ENCODE measurements around the gene EIF3K. TPM values are rescaled to one million over a fixed set of nuclear protein-coding genes. Genes with fewer than 3 reads are reported as not detected.

Gene EIF3K
- polyA plus RNA-seq, 4 donors = 330 to 352 (median 340) TPM

GRCh38 chr19:38648769-38649304 is 29.8 kb downstream of the EIF3K start:
- DNase-seq (ENCODE audit: low read depth in 4 of 4, low spot score in 2 of 4) = no peak

GRCh38 chr19:38649305-38650171 is 30.6 kb downstream of the EIF3K start:
- DNase-seq (ENCODE audit: low read depth in 4 of 4, low spot score in 2 of 4) = no peak

GRCh38 chr19:38650172-38650775 is 31.3 kb downstream of the EIF3K start:
- no peak for DNase-seq (ENCODE audit: low read depth in 4 of 4, low spot score in 2 of 4)

GRCh38 chr19:38650911-38651584 is 32.1 kb downstream of the EIF3K start:
- DNase-seq (ENCODE audit: low read depth in 4 of 4, low spot score in 2 of 4) = no peak

GRCh38 chr19:38653028-38653571 is 34.1 kb downstream of the EIF3K start:
- DNase-seq (ENCODE audit: low read depth in 4 of 4, low spot score in 2 of 4) = no peak

GRCh38 chr19:38654628-38655055 is 35.7 kb downstream of the EIF3K start:
- no peak for DNase-seq (ENCODE audit: low read depth in 4 of 4, low spot score in 2 of 4)

- DNase-seq (ENCODE audit: low read depth in 4 of 4, low spot score in 2 of 4) = no peak
Observed at GRCh38 chr19:38655148-38655824, 36.3 kb downstream of the EIF3K start.

GRCh38 chr19:38656171-38656981 is 37.4 kb downstream of the EIF3K start:
- DNase-seq (ENCODE audit: low read depth in 4 of 4, low spot score in 2 of 4) = no peak

GRCh38 chr19:38657633-38658222 is 38.7 kb downstream of the EIF3K start:
- DNase-seq (ENCODE audit: low read depth in 4 of 4, low spot score in 2 of 4) = no peak

GRCh38 chr19:38658462-38659306 is 39.7 kb downstream of the EIF3K start:
- DNase-seq (ENCODE audit: low read depth in 4 of 4, low spot score in 2 of 4) = no peak

GRCh38 chr19:38660724-38661123 is 41.7 kb downstream of the EIF3K start:
- no peak for DNase-seq (ENCODE audit: low read depth in 4 of 4, low spot score in 2 of 4)

GRCh38 chr19:38661136-38661535 is 42.1 kb downstream of the EIF3K start:
- no peak for DNase-seq (ENCODE audit: low read depth in 4 of 4, low spot score in 2 of 4)

GRCh38 chr19:38661996-38662395 is 43.0 kb downstream of the EIF3K start:
- DNase-seq (ENCODE audit: low read depth in 4 of 4, low spot score in 2 of 4) = no peak

- DNase-seq (ENCODE audit: low read depth in 4 of 4, low spot score in 2 of 4) = no peak
Observed at GRCh38 chr19:38662537-38663155, 43.7 kb downstream of the EIF3K start.

GRCh38 chr19:38663156-38663651 is 44.2 kb downstream of the EIF3K start:
- no peak for DNase-seq (ENCODE audit: low read depth in 4 of 4, low spot score in 2 of 4)

- DNase-seq (ENCODE audit: low read depth in 4 of 4, low spot score in 2 of 4) = no peak
Observed at GRCh38 chr19:38663957-38664502, 45.0 kb downstream of the EIF3K start.

GRCh38 chr19:38664503-38665211 is 45.7 kb downstream of the EIF3K start:
- DNase-seq (ENCODE audit: low read depth in 4 of 4, low spot score in 2 of 4) = no peak

Measured in left renal cortex interstitium (tissue), 4 donors.